ENCODE data around the gene AP1M2. TPM values are rescaled to one million over a fixed set of nuclear protein-coding genes. Genes with fewer than 3 reads are reported as not detected.
"Not testable (repeated sequence)": the region's sequence is repeated elsewhere in the genome, so short reads cannot be mapped to it uniquely, and the experiment has no call there.

The AP1M2 gene
- polyA plus RNA-seq, 2 of the 4 experiments (the other 2 are of a cell fraction) = 17.4 to 53.1 TPM

DNA sequence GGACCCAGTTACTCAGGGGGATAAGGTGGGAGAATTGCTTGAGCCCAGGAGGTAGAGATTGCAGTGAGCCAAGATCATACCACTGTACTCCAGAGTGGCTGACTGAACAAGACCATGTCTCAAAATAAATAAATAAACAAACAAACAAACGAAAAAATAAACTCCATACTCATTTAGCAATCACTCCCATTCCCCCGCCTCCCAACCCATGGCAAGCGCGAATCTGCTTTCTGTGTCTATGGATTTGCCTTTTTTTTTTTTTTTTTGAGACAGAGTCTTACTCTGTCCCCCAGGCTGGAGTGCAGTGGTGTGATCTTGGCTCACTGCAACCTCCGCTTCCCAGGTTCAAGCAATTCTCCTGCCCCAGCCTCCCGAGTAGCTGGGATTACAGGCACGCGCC is 60.2 kb downstream of the AP1M2 start:
- ATAC-seq; POLR2A ChIA-PET; H3K4me3 ChIP-seq; DNase-seq (ENCODE audit: low read depth in 1 of 2, low spot score in 1 of 2); FAIRE-seq; H3K4me1 ChIP-seq; H3K9me3 ChIP-seq; H3K4me2 ChIP-seq; H3K27ac ChIP-seq: not testable (repeated sequence)
- CTCF ChIA-PET = interaction anchor here (0.6 to 1.4 kb wide), 2 partner anchors 12 to 267 kb away, joined by 3 to 4 read pairs; no protein-coding TSS in a partner anchor
- WGBS (ENCODE audit: missing lambda C conversion rate) = 79% methylated on average over 5 of the region's 8 CpGs

DNA sequence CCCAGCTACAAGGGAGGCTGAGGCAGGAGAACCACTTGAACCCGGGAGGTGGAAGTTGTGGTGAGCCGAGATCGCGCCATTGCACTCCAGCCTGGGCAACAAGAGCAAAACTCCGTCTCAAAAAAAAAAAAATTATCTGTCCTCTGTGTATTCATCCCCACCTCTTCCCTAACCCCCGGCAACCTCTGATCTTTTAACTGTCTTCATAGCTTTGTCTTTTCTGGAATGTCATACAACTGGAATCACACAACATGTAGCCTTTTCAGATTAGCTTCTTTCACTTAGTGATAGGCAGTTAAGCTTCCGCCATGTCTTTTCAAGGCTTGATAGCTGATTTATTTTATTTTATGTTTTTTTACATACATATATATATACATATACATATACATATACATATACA is 61.5 kb downstream of the AP1M2 start:
- no peaks in the 10 kb centered on the region for H3K4me1 ChIP-seq
- no peak for ATAC-seq
- H3K27ac ChIP-seq = no peak overlapping the region
- WGBS (ENCODE audit: missing lambda C conversion rate) = 97% methylated on average over 7 of the region's 7 CpGs
- no peak for DNase-seq (ENCODE audit: low read depth in 1 of 2, low spot score in 1 of 2)
- no peak overlapping the region for H3K4me2 ChIP-seq
- CTCF ChIA-PET = no interaction called here
- TF ChIP-seq HDAC2 (IDR thresholded peaks at IDR 0.05) (no peak), CBX2 (IDR thresholded peaks at IDR 0.05; ENCODE audit: borderline replicate concordance, low read depth) (no peak), EHF (CRISPR knock-in tag; IDR thresholded peaks at IDR 0.05) (no peak), CHD2 (IDR thresholded peaks at IDR 0.05; ENCODE audit: low read length, partially characterized antibody) (no peak)
- TF ChIP-seq, protein P1, sequence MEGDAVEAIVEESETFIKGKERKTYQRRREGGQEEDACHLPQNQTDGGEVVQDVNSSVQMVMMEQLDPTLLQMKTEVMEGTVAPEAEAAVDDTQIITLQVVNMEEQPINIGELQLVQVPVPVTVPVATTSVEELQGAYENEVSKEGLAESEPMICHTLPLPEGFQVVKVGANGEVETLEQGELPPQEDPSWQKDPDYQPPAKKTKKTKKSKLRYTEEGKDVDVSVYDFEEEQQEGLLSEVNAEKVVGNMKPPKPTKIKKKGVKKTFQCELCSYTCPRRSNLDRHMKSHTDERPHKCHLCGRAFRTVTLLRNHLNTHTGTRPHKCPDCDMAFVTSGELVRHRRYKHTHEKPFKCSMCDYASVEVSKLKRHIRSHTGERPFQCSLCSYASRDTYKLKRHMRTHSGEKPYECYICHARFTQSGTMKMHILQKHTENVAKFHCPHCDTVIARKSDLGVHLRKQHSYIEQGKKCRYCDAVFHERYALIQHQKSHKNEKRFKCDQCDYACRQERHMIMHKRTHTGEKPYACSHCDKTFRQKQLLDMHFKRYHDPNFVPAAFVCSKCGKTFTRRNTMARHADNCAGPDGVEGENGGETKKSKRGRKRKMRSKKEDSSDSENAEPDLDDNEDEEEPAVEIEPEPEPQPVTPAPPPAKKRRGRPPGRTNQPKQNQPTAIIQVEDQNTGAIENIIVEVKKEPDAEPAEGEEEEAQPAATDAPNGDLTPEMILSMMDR (IDR thresholded peaks at IDR 0.05) = no peak
- H3K4me3 ChIP-seq = no peak overlapping the region
- FAIRE-seq = no peak
- H3K9me3 ChIP-seq = no peaks in the 10 kb centered on the region
- POLR2A ChIA-PET = no interaction called here

- 80% methylated on average over 3 of the region's 3 CpGs for WGBS (ENCODE audit: missing lambda C conversion rate)
- no peak overlapping the region for H3K4me3 ChIP-seq
- ATAC-seq (no peak), FAIRE-seq (no peak), DNase-seq (ENCODE audit: low read depth in 1 of 2, low spot score in 1 of 2) (no peak)
- TF ChIP-seq EHMT2 (IDR thresholded peaks at IDR 0.05; ENCODE audit: low read depth) = no peak
- TF ChIP-seq HOXB13 (CRISPR knock-in tag; IDR thresholded peaks at IDR 0.05; ENCODE audit: low read depth) = no peak
- TF ChIP-seq MAZ (IDR thresholded peaks at IDR 0.05; ENCODE audit: borderline replicate concordance, low read depth, low read length) = no peak
- no peak for TF ChIP-seq POLR2A (IDR thresholded peaks at IDR 0.05; ENCODE audit: low read length)
- TF ChIP-seq MAFK (IDR thresholded peaks at IDR 0.05; ENCODE audit: partially characterized antibody) = no peak
- TF ChIP-seq HMGXB4 (CRISPR knock-in tag; IDR thresholded peaks at IDR 0.05; ENCODE audit: borderline replicate concordance) = no peak
- no peak for TF ChIP-seq EHF (CRISPR knock-in tag; IDR thresholded peaks at IDR 0.05)
- TF ChIP-seq KDM5A (IDR thresholded peaks at IDR 0.05) = no peak
- TF ChIP-seq EP300 (IDR thresholded peaks at IDR 0.05) = no peak
- no peak for TF ChIP-seq ZNF302 (CRISPR knock-in tag; IDR thresholded peaks at IDR 0.05)
- TF ChIP-seq HEYL (CRISPR knock-in tag; IDR thresholded peaks at IDR 0.05) = no peak
- TF ChIP-seq RFX5 (IDR thresholded peaks at IDR 0.05) = no peak
- TF ChIP-seq NR3C1 (IDR thresholded peaks at IDR 0.05) = no peak
- TF ChIP-seq, protein P2, sequence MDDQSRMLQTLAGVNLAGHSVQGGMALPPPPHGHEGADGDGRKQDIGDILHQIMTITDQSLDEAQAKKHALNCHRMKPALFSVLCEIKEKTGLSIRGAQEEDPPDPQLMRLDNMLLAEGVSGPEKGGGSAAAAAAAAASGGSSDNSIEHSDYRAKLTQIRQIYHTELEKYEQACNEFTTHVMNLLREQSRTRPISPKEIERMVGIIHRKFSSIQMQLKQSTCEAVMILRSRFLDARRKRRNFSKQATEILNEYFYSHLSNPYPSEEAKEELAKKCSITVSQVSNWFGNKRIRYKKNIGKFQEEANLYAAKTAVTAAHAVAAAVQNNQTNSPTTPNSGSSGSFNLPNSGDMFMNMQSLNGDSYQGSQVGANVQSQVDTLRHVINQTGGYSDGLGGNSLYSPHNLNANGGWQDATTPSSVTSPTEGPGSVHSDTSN (IDR thresholded peaks at IDR 0.05) = no peak
- TF ChIP-seq ZFP36 (IDR thresholded peaks at IDR 0.05; ENCODE audit: borderline replicate concordance, partially characterized antibody) = no peak
- no peak for TF ChIP-seq KDM1A (IDR thresholded peaks at IDR 0.05; ENCODE audit: low read depth)
- TF ChIP-seq SREBF2 (IDR thresholded peaks at IDR 0.05) = no peak
- TF ChIP-seq POLR2AphosphoS2 (conservative IDR thresholded peaks at IDR 0.05; ENCODE audit: low read length) = no peak
- no peak overlapping the region for H3K27ac ChIP-seq
- no peak overlapping the region for H3K4me2 ChIP-seq
- H3K9me3 ChIP-seq = no peaks in the 10 kb centered on the region
- ChIA-PET POLR2A (interaction anchor here (0.7 kb wide), 1 partner anchor 15 kb away, joined by 6 read pairs; no protein-coding TSS in a partner anchor), CTCF (interaction anchor here (2.6 kb wide), 1 partner anchor 11 kb away, joined by 8 read pairs; no protein-coding TSS in a partner anchor)
- H3K4me1 ChIP-seq = peaks cover 3% of the 10 kb centered on the region; the same call in 1 of the 3 replicates
Observed at GRCh38 chr19:10523135-10523636, 63.9 kb downstream of the AP1M2 start.

Small RNA genes lying within 50 kb of the gene (small RNA-seq; reads per million reads assigned to genes)
- gene MIR1238 = 0 to 0.04 (median 0) reads per million in 6 experiments
- gene RNU7-140P = 0 to 0.35 (median 0) reads per million in 6 experiments

Other genes with a start within 250 kb of the AP1M2 start
- 4.7 and 5.3 TPM in 2 replicates for gene ICAM3, start 247.7 kb downstream of the AP1M2 start, polyA plus RNA-seq (2011; rRNA removed)
- gene ICAM3, start 247.7 kb downstream of the AP1M2 start, polyA plus RNA-seq (2017; fragmentation: RNase III; extraction: RNeasy Plus Mini Kit Qiagen cat#74134 plus additional on column Dnase treatment) = 6.2 to 7.3 TPM (median 6.6 TPM) in 3 replicates
- gene TYK2, start 206.7 kb downstream of the AP1M2 start, polyA plus RNA-seq (2011; rRNA removed) = 17.0 and 41.4 TPM in 2 replicates
- gene TYK2, start 206.7 kb downstream of the AP1M2 start, polyA plus RNA-seq (2017; fragmentation: RNase III; extraction: RNeasy Plus Mini Kit Qiagen cat#74134 plus additional on column Dnase treatment) = 51.9 to 65.6 TPM (median 57.1 TPM) in 3 replicates
- gene CDC37, start 183.8 kb downstream of the AP1M2 start, polyA plus RNA-seq (2011; rRNA removed) = 125 and 152 TPM in 2 replicates
- 214 to 236 TPM (median 220 TPM) in 3 replicates for gene CDC37, start 183.8 kb downstream of the AP1M2 start, polyA plus RNA-seq (2017; fragmentation: RNase III; extraction: RNeasy Plus Mini Kit Qiagen cat#74134 plus additional on column Dnase treatment)
- gene PDE4A, start 166.8 kb downstream of the AP1M2 start, polyA plus RNA-seq (2011; rRNA removed) = 1.2 and 2.2 TPM in 2 replicates
- 3.7 to 3.9 TPM (median 3.9 TPM) in 3 replicates for gene PDE4A, start 166.8 kb downstream of the AP1M2 start, polyA plus RNA-seq (2017; fragmentation: RNase III; extraction: RNeasy Plus Mini Kit Qiagen cat#74134 plus additional on column Dnase treatment)
- gene KEAP1, start 84.0 kb downstream of the AP1M2 start, polyA plus RNA-seq (2011; rRNA removed) = 49.3 and 60.6 TPM in 2 replicates
- 67.7 to 73.6 TPM (median 72.1 TPM) in 3 replicates for gene KEAP1, start 84.0 kb downstream of the AP1M2 start, polyA plus RNA-seq (2017; fragmentation: RNase III; extraction: RNeasy Plus Mini Kit Qiagen cat#74134 plus additional on column Dnase treatment)
- 0.99 and 2.1 TPM in 2 replicates for gene S1PR5, start 69.9 kb downstream of the AP1M2 start, polyA plus RNA-seq (2011; rRNA removed)
- 3.0 to 3.8 TPM (median 3.1 TPM) in 3 replicates for gene S1PR5, start 69.9 kb downstream of the AP1M2 start, polyA plus RNA-seq (2017; fragmentation: RNase III; extraction: RNeasy Plus Mini Kit Qiagen cat#74134 plus additional on column Dnase treatment)
- gene ATG4D, start 43.4 kb downstream of the AP1M2 start, polyA plus RNA-seq (2011; rRNA removed) = 6.9 and 7.3 TPM in 2 replicates
- 10.4 to 12.4 TPM (median 10.7 TPM) in 3 replicates for gene ATG4D, start 43.4 kb downstream of the AP1M2 start, polyA plus RNA-seq (2017; fragmentation: RNase III; extraction: RNeasy Plus Mini Kit Qiagen cat#74134 plus additional on column Dnase treatment)
- 10.6 and 21.6 TPM in 2 replicates for gene KRI1, start 21.3 kb downstream of the AP1M2 start, polyA plus RNA-seq (2011; rRNA removed)
- gene KRI1, start 21.3 kb downstream of the AP1M2 start, polyA plus RNA-seq (2017; fragmentation: RNase III; extraction: RNeasy Plus Mini Kit Qiagen cat#74134 plus additional on column Dnase treatment) = 23.2 to 25.6 TPM (median 25.2 TPM) in 3 replicates
- 2.6 and 3.1 TPM in 2 replicates for gene CDKN2D, start 18.3 kb downstream of the AP1M2 start, polyA plus RNA-seq (2011; rRNA removed)
- 3.9 to 4.3 TPM (median 4.1 TPM) in 3 replicates for gene CDKN2D, start 18.3 kb downstream of the AP1M2 start, polyA plus RNA-seq (2017; fragmentation: RNase III; extraction: RNeasy Plus Mini Kit Qiagen cat#74134 plus additional on column Dnase treatment)
- gene SLC44A2, start 38.2 kb upstream of the AP1M2 start, polyA plus RNA-seq (2011; rRNA removed) = 8.3 and 10.3 TPM in 2 replicates
- gene SLC44A2, start 38.2 kb upstream of the AP1M2 start, polyA plus RNA-seq (2017; fragmentation: RNase III; extraction: RNeasy Plus Mini Kit Qiagen cat#74134 plus additional on column Dnase treatment) = 6.7 to 10.1 TPM (median 8.3 TPM) in 3 replicates
- 174 and 197 TPM in 2 replicates for gene ILF3, start 67.0 kb upstream of the AP1M2 start, polyA plus RNA-seq (2011; rRNA removed)
- gene ILF3, start 67.0 kb upstream of the AP1M2 start, polyA plus RNA-seq (2017; fragmentation: RNase III; extraction: RNeasy Plus Mini Kit Qiagen cat#74134 plus additional on column Dnase treatment) = 137 to 151 TPM (median 142 TPM) in 3 replicates
- 23.6 and 24.3 TPM in 2 replicates for gene QTRT1, start 114.1 kb upstream of the AP1M2 start, polyA plus RNA-seq (2011; rRNA removed)
- gene QTRT1, start 114.1 kb upstream of the AP1M2 start, polyA plus RNA-seq (2017; fragmentation: RNase III; extraction: RNeasy Plus Mini Kit Qiagen cat#74134 plus additional on column Dnase treatment) = 42.2 to 47.6 TPM (median 42.5 TPM) in 3 replicates
- gene DNM2, start 130.8 kb upstream of the AP1M2 start, polyA plus RNA-seq (2011; rRNA removed) = 32.9 and 52.4 TPM in 2 replicates
- 55.8 to 58.5 TPM (median 57.3 TPM) in 3 replicates for gene DNM2, start 130.8 kb upstream of the AP1M2 start, polyA plus RNA-seq (2017; fragmentation: RNase III; extraction: RNeasy Plus Mini Kit Qiagen cat#74134 plus additional on column Dnase treatment)
- 29.3 and 29.9 TPM in 2 replicates for gene TMED1, start 248.9 kb upstream of the AP1M2 start, polyA plus RNA-seq (2011; rRNA removed)
- gene TMED1, start 248.9 kb upstream of the AP1M2 start, polyA plus RNA-seq (2017; fragmentation: RNase III; extraction: RNeasy Plus Mini Kit Qiagen cat#74134 plus additional on column Dnase treatment) = 36.2 to 37.4 TPM (median 37.0 TPM) in 3 replicates